Measurements from ENCODE around the gene PLXNA4. TPM values are rescaled to one million over a fixed set of nuclear protein-coding genes. Genes with fewer than 3 reads are reported as not detected.
"Not testable (repeated sequence)": the region's sequence is repeated elsewhere in the genome, so short reads cannot be mapped to it uniquely, and the experiment has no call there.

Gene PLXNA4
- total RNA-seq, 1 experiment from 2014 or later = 0.10 TPM

GRCh38 chr7:132594741-132595140 lies 18.5 kb upstream of the PLXNA4 start:
- H3K4me3 ChIP-seq (ENCODE audit: low read depth in 2 of 2, low read length in 2 of 2); in situ Hi-C loops (cut with HindIII; ENCODE audit: low pct_unique_long_range_greater_than_20kb, low sequenced_read_pairs); BruUV-seq (replicated peaks); intact Hi-C loops (cut with micrococcal nuclease; ENCODE audit: unreplicated experiment); POLR2A ChIA-PET; H3K4me1 ChIP-seq (ENCODE audit: control insufficient read depth, insufficient read depth, low read length); H3K36me3 ChIP-seq (ENCODE audit: control insufficient read depth, insufficient read depth, low read length); CTCF ChIA-PET; H3K9me3 ChIP-seq (ENCODE audit: control insufficient read depth, insufficient read depth, low read depth, low read length); H3K27ac ChIP-seq (ENCODE audit: low read length); ATAC-seq; DNase-seq (ENCODE audit: low read depth, low spot score): not testable (repeated sequence)
- H3K27me3 ChIP-seq (ENCODE audit: control insufficient read depth, insufficient read depth, low read length) = peaks cover 14% of the 10 kb centered on the region

GRCh38 chr7:132592936-132593335 lies 16.7 kb upstream of the PLXNA4 start:
- no TSS peak for BruUV-seq (replicated peaks)
- Histone ChIP-seq H3K27ac (ENCODE audit: low read length) (no peak overlapping the region), H3K9me3 (ENCODE audit: control insufficient read depth, insufficient read depth, low read depth, low read length) (no peaks in the 10 kb centered on the region), H3K4me1 (ENCODE audit: control insufficient read depth, insufficient read depth, low read length) (no peaks in the 10 kb centered on the region), H3K27me3 (ENCODE audit: control insufficient read depth, insufficient read depth, low read length) (peaks cover 10% of the 10 kb centered on the region), H3K36me3 (ENCODE audit: control insufficient read depth, insufficient read depth, low read length) (no peaks in the 10 kb centered on the region), H3K4me3 (ENCODE audit: low read depth in 2 of 2, low read length in 2 of 2) (no peak overlapping the region)
- intact Hi-C loops (cut with micrococcal nuclease; ENCODE audit: unreplicated experiment) (no loop called here), in situ Hi-C loops (cut with HindIII; ENCODE audit: low pct_unique_long_range_greater_than_20kb, low sequenced_read_pairs) (no loop called here)
- ATAC-seq (no peak), DNase-seq (ENCODE audit: low read depth, low spot score) (no peak)
- CTCF ChIA-PET = no interaction called here
- no peak for TF ChIP-seq CTCF (IDR thresholded peaks at IDR 0.05)
- no peak for TF ChIP-seq POLR2AphosphoS5 (IDR thresholded peaks at IDR 0.05; ENCODE audit: low read depth, low read length)
- no peak for TF ChIP-seq REST (IDR thresholded peaks at IDR 0.05; ENCODE audit: insufficient read depth in 1 of 2, low read depth in 2 of 2, low read length in 1 of 2)
- POLR2A ChIA-PET = no interaction called here

GRCh38 chr7:132592231-132592920 lies 16.1 kb upstream of the PLXNA4 start:
- no peak for TF ChIP-seq REST (IDR thresholded peaks at IDR 0.05; ENCODE audit: insufficient read depth in 1 of 2, low read depth in 2 of 2, low read length in 1 of 2)
- TF ChIP-seq CTCF (IDR thresholded peaks at IDR 0.05) = no peak
- no peak for TF ChIP-seq SIN3A (IDR thresholded peaks at IDR 0.05; ENCODE audit: borderline replicate concordance, insufficient read depth, low read depth, low read length)
- no peak for TF ChIP-seq POLR2AphosphoS5 (IDR thresholded peaks at IDR 0.05; ENCODE audit: low read depth, low read length)
- no peak for TF ChIP-seq TCF7L2 (IDR thresholded peaks at IDR 0.05; ENCODE audit: low read depth, low read length)
- no peaks in the 10 kb centered on the region for H3K9me3 ChIP-seq (ENCODE audit: control insufficient read depth, insufficient read depth, low read depth, low read length)
- no peak overlapping the region for H3K27ac ChIP-seq (ENCODE audit: low read length)
- ChIA-PET POLR2A (no interaction called here), CTCF (no interaction called here)
- H3K27me3 ChIP-seq (ENCODE audit: control insufficient read depth, insufficient read depth, low read length) = peaks cover 12% of the 10 kb centered on the region
- H3K4me1 ChIP-seq (ENCODE audit: control insufficient read depth, insufficient read depth, low read length) = no peaks in the 10 kb centered on the region
- H3K36me3 ChIP-seq (ENCODE audit: control insufficient read depth, insufficient read depth, low read length) = no peaks in the 10 kb centered on the region
- intact Hi-C loops (cut with micrococcal nuclease; ENCODE audit: unreplicated experiment) = no loop called here
- in situ Hi-C loops (cut with HindIII; ENCODE audit: low pct_unique_long_range_greater_than_20kb, low sequenced_read_pairs) = no loop called here
- no peak for DNase-seq (ENCODE audit: low read depth, low spot score)
- no peak for ATAC-seq
- H3K4me3 ChIP-seq (ENCODE audit: low read depth in 2 of 2, low read length in 2 of 2) = no peak overlapping the region
- BruUV-seq (replicated peaks) = no TSS peak

All from Panc1 (cell line).